HEK293T (cell line): Measurements from ENCODE around the gene CBARP.

Source experiments
- ARNT ChIP-seq: fragments of 450-650 bp; IDR thresholded peaks from 2 replicates; pipeline ENCODE4 v1.6.1; 2017; ENCODE audit warnings: mild to moderate bottlenecking
- BHLHE40 ChIP-seq: fragments of 450-650 bp; IDR thresholded peaks from 2 replicates; pipeline ENCODE4 v1.6.1; 2016; ENCODE audit warnings: mild to moderate bottlenecking, moderate library complexity, borderline replicate concordance
- CTBP1 ChIP-seq: fragments of 450-650 bp; IDR thresholded peaks from 2 replicates; pipeline ENCODE4 v1.6.1; 2016; ENCODE audit warnings: borderline replicate concordance
- ELF4 ChIP-seq: fragments of 450-650 bp; IDR thresholded peaks from 2 replicates; pipeline ENCODE4 v1.6.1; 2017; ENCODE audit warnings: antibody characterized with exemption
- FOXK2 ChIP-seq: fragments of 450-650 bp; IDR thresholded peaks from 2 replicates; pipeline ENCODE4 v1.6.1; 2016; ENCODE audit warnings: mild to moderate bottlenecking
- FOXM1 ChIP-seq: fragments of 450-650 bp; IDR thresholded peaks from 2 replicates; pipeline ENCODE4 v1.6.1; 2017; ENCODE audit warnings: mild to moderate bottlenecking, borderline replicate concordance
- NFRKB ChIP-seq: fragments of 450-650 bp; IDR thresholded peaks from 2 replicates; pipeline ENCODE4 v1.6.1; 2016; ENCODE audit warnings: mild to moderate bottlenecking, moderate library complexity
- SP1 ChIP-seq: fragments of 450-650 bp; IDR thresholded peaks from 2 replicates; pipeline ENCODE4 v1.6.1; 2017
- SUZ12 ChIP-seq: fragments of 450-650 bp; IDR thresholded peaks from 2 replicates; pipeline ENCODE4 v1.6.1; 2016; ENCODE audit warnings: mild to moderate bottlenecking
- TARDBP ChIP-seq: fragments of 450-650 bp; IDR thresholded peaks from 2 replicates; pipeline ENCODE4 v1.6.1; 2016

DNA sequence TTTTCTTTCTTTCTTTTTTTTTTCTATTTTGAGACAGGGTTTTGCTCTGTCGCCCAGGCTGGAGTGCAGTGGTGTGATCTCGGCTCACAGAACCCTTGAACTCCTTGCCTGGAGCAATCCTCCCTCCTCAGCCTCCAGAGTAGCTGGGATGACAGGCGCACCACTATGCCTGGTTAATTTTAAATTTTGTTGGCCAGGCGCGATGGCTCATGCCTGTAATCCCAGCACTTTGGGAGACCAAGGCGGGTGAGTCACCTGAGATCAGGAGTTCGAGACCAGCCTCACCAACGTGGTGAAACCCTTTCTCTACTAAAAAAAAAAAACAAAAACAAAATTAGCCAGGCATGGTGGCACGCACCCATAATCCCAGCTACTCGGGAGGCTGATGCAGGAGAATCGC is 55.1 kb downstream of the CBARP start:
- no peak for TF ChIP-seq SP1
- TF ChIP-seq FOXK2 = no peak
- no peak for TF ChIP-seq NFRKB
- no peak for TF ChIP-seq CTBP1
- no peak for TF ChIP-seq SUZ12
- no peak for TF ChIP-seq ARNT
- TF ChIP-seq FOXM1 = no peak
- TF ChIP-seq BHLHE40 = no peak
- TF ChIP-seq TARDBP = no peak
- TF ChIP-seq ELF4 = no peak
